Astrocyte (in vitro differentiated cells and primary cell): ENCODE results near the gene SMIM28.

Experiments
- EZH2 ChIP-seq: IDR thresholded peaks from 2 replicates; pipeline ENCODE4 v1.6.1; 2012; ENCODE audit warnings: mild to moderate bottlenecking, low read length, inconsistent platforms; ENCODE audit not compliant: insufficient read depth
- TF ChIP-seq, protein P1 (sequence below): IDR thresholded peaks from 2 replicates; pipeline ENCODE4 v1.5.1; 2011; ENCODE audit warnings: low read depth, mild to moderate bottlenecking, inconsistent platforms, low read length, moderate library complexity; ENCODE audit not compliant: insufficient read depth

DNA sequence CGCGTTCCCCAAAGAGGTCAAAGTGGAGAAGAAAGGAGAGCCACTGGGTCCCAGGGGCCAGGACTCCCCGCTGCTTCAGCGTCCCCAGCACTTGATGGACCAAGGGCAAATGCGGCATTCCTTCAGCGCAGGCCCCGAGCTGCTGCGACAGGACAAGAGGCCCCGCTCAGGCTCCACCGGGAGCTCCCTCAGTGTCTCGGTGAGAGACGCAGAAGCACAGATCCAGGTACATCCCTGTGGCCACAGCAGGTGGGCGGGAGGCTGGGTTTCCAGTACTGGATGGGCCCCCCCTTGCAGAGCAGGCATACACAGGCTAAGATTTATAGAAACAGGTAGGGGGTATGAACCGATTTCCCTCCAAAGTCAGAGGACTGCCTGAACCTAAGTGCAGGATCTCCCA, 42.7 kb upstream of the SMIM28 start:
- TF ChIP-seq, protein P1, sequence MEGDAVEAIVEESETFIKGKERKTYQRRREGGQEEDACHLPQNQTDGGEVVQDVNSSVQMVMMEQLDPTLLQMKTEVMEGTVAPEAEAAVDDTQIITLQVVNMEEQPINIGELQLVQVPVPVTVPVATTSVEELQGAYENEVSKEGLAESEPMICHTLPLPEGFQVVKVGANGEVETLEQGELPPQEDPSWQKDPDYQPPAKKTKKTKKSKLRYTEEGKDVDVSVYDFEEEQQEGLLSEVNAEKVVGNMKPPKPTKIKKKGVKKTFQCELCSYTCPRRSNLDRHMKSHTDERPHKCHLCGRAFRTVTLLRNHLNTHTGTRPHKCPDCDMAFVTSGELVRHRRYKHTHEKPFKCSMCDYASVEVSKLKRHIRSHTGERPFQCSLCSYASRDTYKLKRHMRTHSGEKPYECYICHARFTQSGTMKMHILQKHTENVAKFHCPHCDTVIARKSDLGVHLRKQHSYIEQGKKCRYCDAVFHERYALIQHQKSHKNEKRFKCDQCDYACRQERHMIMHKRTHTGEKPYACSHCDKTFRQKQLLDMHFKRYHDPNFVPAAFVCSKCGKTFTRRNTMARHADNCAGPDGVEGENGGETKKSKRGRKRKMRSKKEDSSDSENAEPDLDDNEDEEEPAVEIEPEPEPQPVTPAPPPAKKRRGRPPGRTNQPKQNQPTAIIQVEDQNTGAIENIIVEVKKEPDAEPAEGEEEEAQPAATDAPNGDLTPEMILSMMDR, result no peak
- no peak for TF ChIP-seq EZH2
